ENCODE data around the gene CCDC27. TPM values are rescaled to one million over a fixed set of nuclear protein-coding genes. Genes with fewer than 3 reads are reported as not detected.

The CCDC27 gene
- total RNA-seq, 1 experiment from 2014 or later = 0.13 TPM

GRCh38 chr1:3805038-3805437 is 52.8 kb downstream of the CCDC27 start:
- H3K36me3 Mint-ChIP-seq = peaks cover 13% of the 10 kb centered on the region; the same call in 1 of the 2 replicates
- DNase-seq (ENCODE audit: low spot score) = no peak
- H3K4me3 Mint-ChIP-seq = no peak overlapping the region
- no peak overlapping the region for H3K27ac Mint-ChIP-seq
- CTCF ChIA-PET = interaction anchor here (1.1 kb wide), 2 partner anchors 29 to 186 kb away, joined by 3 to 5 read pairs; no protein-coding TSS in a partner anchor
- no peak for TF ChIP-seq E2F4 (CRISPR knock-in tag; IDR thresholded peaks at IDR 0.05; ENCODE audit: borderline replicate concordance, low read depth)
- TF ChIP-seq ZMAT4 (CRISPR knock-in tag; IDR thresholded peaks at IDR 0.05) = no peak
- no peak for TF ChIP-seq FOXK1 (CRISPR knock-in tag; IDR thresholded peaks at IDR 0.05)
- TF ChIP-seq ZNF219 (CRISPR knock-in tag; IDR thresholded peaks at IDR 0.05; ENCODE audit: borderline replicate concordance) = no peak
- no peak for TF ChIP-seq ZBTB21 (CRISPR knock-in tag; IDR thresholded peaks at IDR 0.05; ENCODE audit: borderline replicate concordance)
- no peak for TF ChIP-seq GABPB1 (CRISPR knock-in tag; IDR thresholded peaks at IDR 0.05)
- TF ChIP-seq ZNF671 (CRISPR knock-in tag; IDR thresholded peaks at IDR 0.05) = no peak
- no peak for TF ChIP-seq USF1 (CRISPR knock-in tag; IDR thresholded peaks at IDR 0.05)
- TF ChIP-seq E2F1 (CRISPR knock-in tag; IDR thresholded peaks at IDR 0.05) = no peak
- TF ChIP-seq ZNF138 (CRISPR knock-in tag; conservative IDR thresholded peaks at IDR 0.05) = no peak
- no peak for TF ChIP-seq ATF2 (CRISPR knock-in tag; IDR thresholded peaks at IDR 0.05; ENCODE audit: borderline replicate concordance, low read depth)
- no peak for TF ChIP-seq SMAD4 (CRISPR knock-in tag; IDR thresholded peaks at IDR 0.05)
- TF ChIP-seq CBFB (CRISPR knock-in tag; IDR thresholded peaks at IDR 0.05; ENCODE audit: low read depth) = no peak
- no peak for ATAC-seq
- peaks cover 28% of the 10 kb centered on the region for H3K27me3 Mint-ChIP-seq (ENCODE audit: low read depth)
- no peaks in the 10 kb centered on the region for H3K4me1 Mint-ChIP-seq
- H3K9me3 Mint-ChIP-seq = peaks cover 45% of the 10 kb centered on the region
- POLR2A ChIA-PET = no interaction called here

- ATAC-seq (no peak), DNase-seq (ENCODE audit: low spot score) (no peak)
- peaks cover 13% of the 10 kb centered on the region; the same call in 1 of the 2 replicates for H3K36me3 Mint-ChIP-seq
- H3K9me3 Mint-ChIP-seq = peaks cover 39% of the 10 kb centered on the region
- no peak overlapping the region for H3K27ac Mint-ChIP-seq
- H3K4me1 Mint-ChIP-seq = peaks cover 2% of the 10 kb centered on the region
- ChIA-PET CTCF (no interaction called here), POLR2A (no interaction called here)
- H3K27me3 Mint-ChIP-seq (ENCODE audit: low read depth) = peaks cover 21% of the 10 kb centered on the region
- no peak overlapping the region for H3K4me3 Mint-ChIP-seq
- no peak for TF ChIP-seq ZBTB43 (CRISPR knock-in tag; IDR thresholded peaks at IDR 0.05)
- no peak for TF ChIP-seq ZNF263 (CRISPR knock-in tag; IDR thresholded peaks at IDR 0.05; ENCODE audit: low read depth)
- no peak for TF ChIP-seq ERG (CRISPR knock-in tag; IDR thresholded peaks at IDR 0.05)
- TF ChIP-seq MAX (CRISPR knock-in tag; IDR thresholded peaks at IDR 0.05) = no peak
- TF ChIP-seq SMAD4 (CRISPR knock-in tag; IDR thresholded peaks at IDR 0.05) = no peak
- no peak for TF ChIP-seq GRHL2 (CRISPR knock-in tag; IDR thresholded peaks at IDR 0.05; ENCODE audit: insufficient replicate concordance, severe bottlenecking)
- no peak for TF ChIP-seq ZNF425 (CRISPR knock-in tag; conservative IDR thresholded peaks at IDR 0.05)
- TF ChIP-seq JAZF1 (CRISPR knock-in tag; IDR thresholded peaks at IDR 0.05) = no peak
- no peak for TF ChIP-seq E2F1 (CRISPR knock-in tag; IDR thresholded peaks at IDR 0.05)
- TF ChIP-seq MXD4 (CRISPR knock-in tag; IDR thresholded peaks at IDR 0.05; ENCODE audit: borderline replicate concordance) = no peak
- no peak for TF ChIP-seq NFE2L1 (CRISPR knock-in tag; IDR thresholded peaks at IDR 0.05)
- TF ChIP-seq NR2C2 (CRISPR knock-in tag; IDR thresholded peaks at IDR 0.05) = no peak
Observed at GRCh38 chr1:3807769-3808168, 55.5 kb downstream of the CCDC27 start.
